HPDE6-E6E7 (cell line): Measurements from ENCODE around the gene RPRD1A.
"Not testable (repeated sequence)": the region's sequence is repeated elsewhere in the genome, so short reads cannot be mapped to it uniquely, and the experiment has no call there.

ENCODE experiments used
- DNase-seq: peaks from one replicate; pipeline ENCODE4 v3.0.0; 2011; ENCODE audit warnings: missing footprints; ENCODE audit errors: extremely low spot score

The RPRD1A gene

GRCh38 chr18:35971661-35972196 is 95.6 kb downstream of the RPRD1A start:
- no peak for DNase-seq

- DNase-seq, result no peak
These were observed 97.7 kb downstream of the RPRD1A start for GRCh38 chr18:35969676-35970075.

- DNase-seq, result no peak
These were observed 99.0 kb downstream of the RPRD1A start for GRCh38 chr18:35968278-35968880.

GRCh38 chr18:35967866-35968265 is 99.5 kb downstream of the RPRD1A start:
- not testable (repeated sequence) for DNase-seq

- DNase-seq, result no peak
These were observed 103.0 kb downstream of the RPRD1A start for GRCh38 chr18:35964319-35964718.

- no peak for DNase-seq
These were observed 105.0 kb downstream of the RPRD1A start for GRCh38 chr18:35962320-35962719.

GRCh38 chr18:35956226-35956625 is 111.1 kb downstream of the RPRD1A start:
- no peak for DNase-seq

- DNase-seq, result no peak
These were observed 113.7 kb downstream of the RPRD1A start for GRCh38 chr18:35953688-35954087.

- no peak for DNase-seq
These were observed 116.8 kb downstream of the RPRD1A start for GRCh38 chr18:35950628-35950982.

- DNase-seq, result no peak
These were observed 117.3 kb downstream of the RPRD1A start for GRCh38 chr18:35949903-35950627.

- DNase-seq, result no peak
These were observed 118.3 kb downstream of the RPRD1A start for GRCh38 chr18:35949090-35949489.

- DNase-seq, result no peak
These were observed 119.3 kb downstream of the RPRD1A start for GRCh38 chr18:35948080-35948479.

- no peak for DNase-seq
These were observed 124.7 kb downstream of the RPRD1A start for GRCh38 chr18:35942661-35943060.

GRCh38 chr18:35942133-35942532 is 125.2 kb downstream of the RPRD1A start:
- no peak for DNase-seq

GRCh38 chr18:35941299-35941698 is 126.1 kb downstream of the RPRD1A start:
- no peak for DNase-seq
